Fibroblast of lung (primary cell): Measurements from ENCODE around the gene MPHOSPH6. TPM values are rescaled to one million over a fixed set of nuclear protein-coding genes. Genes with fewer than 3 reads are reported as not detected.
"Not testable (repeated sequence)": the region's sequence is repeated elsewhere in the genome, so short reads cannot be mapped to it uniquely, and the experiment has no call there.

Experiments
- DNase-seq, 2 donors: peaks; one replicate each; pipeline versions ENCODE4 v3.0.0 to v3.0.0-alpha.2; 2010; ENCODE audit warnings: low read depth in 2 of 2
- H2AFZ ChIP-seq: 2 replicates; pipeline ENCODE4 v1.5.1; 2012; ENCODE audit warnings: low read length, control low read depth, inconsistent platforms
- H3K27ac ChIP-seq: 2 replicates; pipeline ENCODE4 v1.5.1; 2011; ENCODE audit warnings: low read length, control low read depth; ENCODE audit not compliant: insufficient read depth
- H3K27me3 ChIP-seq: 2 replicates; pipeline ENCODE4 v1.5.1; 2011; ENCODE audit warnings: mild to moderate bottlenecking, low read length; ENCODE audit not compliant: control insufficient read depth, insufficient read depth
- H3K36me3 ChIP-seq: 2 replicates; pipeline ENCODE4 v1.5.1; 2011; ENCODE audit warnings: low read length; ENCODE audit not compliant: control insufficient read depth, insufficient read depth
- H3K4me1 ChIP-seq: 2 replicates; pipeline ENCODE4 v1.5.1; 2011; ENCODE audit warnings: low read length; ENCODE audit not compliant: control insufficient read depth, insufficient read depth; ENCODE audit errors: extremely low read depth
- H3K4me2 ChIP-seq: 2 replicates; pipeline ENCODE4 v1.5.1; 2011; ENCODE audit warnings: low read length, control low read depth; ENCODE audit not compliant: insufficient read depth; ENCODE audit errors: extremely low read depth
- H3K4me3 ChIP-seq, 4 experiments: fragments of 200-600 bp in 1 of 4; sonication (generic) in 1 of 4; replicated peaks in 1 of 4; 2 replicates each; pipeline ENCODE4 v1.5.1; 2011 to 2016; ENCODE audit warnings: low read length in 4 of 4, low read depth in 3 of 4, mild to moderate bottlenecking in 3 of 4, control low read depth in 2 of 4, inconsistent platforms in 1 of 4, mixed read lengths in 1 of 4; ENCODE audit not compliant: insufficient read depth in 1 of 4; ENCODE audit errors: control extremely low read depth in 1 of 4
- H3K79me2 ChIP-seq: 2 replicates; pipeline ENCODE4 v1.5.1; 2012; ENCODE audit warnings: mild to moderate bottlenecking, low read length, inconsistent platforms; ENCODE audit not compliant: control insufficient read depth, insufficient read depth
- H3K9ac ChIP-seq: 2 replicates; pipeline ENCODE4 v1.5.1; 2011; ENCODE audit warnings: mild to moderate bottlenecking, low read length, control low read depth; ENCODE audit not compliant: insufficient read depth
- H3K9me3 ChIP-seq: 2 replicates; pipeline ENCODE4 v1.5.1; 2012; ENCODE audit warnings: low read depth, low read length; ENCODE audit not compliant: control insufficient read depth, insufficient read depth
- H4K20me1 ChIP-seq: 2 replicates; pipeline ENCODE4 v1.5.1; 2011; ENCODE audit warnings: low read length; ENCODE audit not compliant: control insufficient read depth, insufficient read depth; ENCODE audit errors: extremely low read depth
- CTCF ChIP-seq, 2 donors: IDR thresholded peaks in 1 of 2; conservative IDR thresholded peaks in 1 of 2; 1 replicate in 1 of 2; 2 replicates in 1 of 2; pipeline ENCODE4 v1.5.1; 2011 to 2012; ENCODE audit warnings: low read length in 2 of 2, control low read depth in 1 of 2, inconsistent platforms in 1 of 2, low read depth in 1 of 2, mild to moderate bottlenecking in 1 of 2
- EZH2 ChIP-seq: IDR thresholded peaks from 2 replicates; pipeline ENCODE4 v1.5.1; 2012; ENCODE audit warnings: low read length, control low read depth, mild to moderate bottlenecking; ENCODE audit errors: missing control alignments
- polyA plus RNA-seq, 2 donors: library from polyadenylated mRNA; depleted of rRNA in 1 of 2; stranded (reverse) in 1 of 2; unstranded in 1 of 2; fragments of >200 nt; gene quantifications; 2 replicates each; pipeline ENCODE4 v1.2.1, GENCODE V29; 2011 to 2012; ENCODE audit warnings: missing spikeins in 1 of 2
- total RNA-seq: library from RNA; depleted of rRNA; stranded (reverse); fragments of >200 nt; gene quantifications from 2 replicates; pipeline ENCODE4 v1.2.1, GENCODE V29; 2014

MPHOSPH6 gene
- total and polyA plus RNA-seq, 2 donors (not counting 1 experiment from before 2014, with no cell fraction given), result 30.4 to 36.5 TPM

- no peak overlapping the region for H3K4me2 ChIP-seq
- H3K4me3 ChIP-seq, result no peak overlapping the region
- H3K4me1 ChIP-seq, result no peaks in the 10 kb centered on the region
- no peak for TF ChIP-seq CTCF (conservative IDR thresholded peaks at IDR 0.05 in 1 of 2, IDR thresholded peaks at IDR 0.05 in 1 of 2; ENCODE audit: low read depth in 1 of 2, low read length in 2 of 2)
- TF ChIP-seq EZH2, result no peak
- no peak overlapping the region for H3K27ac ChIP-seq
- H3K9me3 ChIP-seq, result no peaks in the 10 kb centered on the region
- no peaks in the 10 kb centered on the region for H4K20me1 ChIP-seq
- H3K9ac ChIP-seq, result no peak overlapping the region
- DNase-seq, result no peak
- H2AFZ ChIP-seq, result no peak overlapping the region
- peaks cover 5% of the 10 kb centered on the region for H3K36me3 ChIP-seq
- no peaks in the 10 kb centered on the region for H3K27me3 ChIP-seq
- H3K79me2 ChIP-seq, result no peaks in the 10 kb centered on the region
Measured at GRCh38 chr16:82146556-82146955, 23.5 kb downstream of the MPHOSPH6 start.

GRCh38 chr16:82139286-82139571 lies 30.8 kb downstream of the MPHOSPH6 start:
- not testable (repeated sequence) for H4K20me1 ChIP-seq, H3K4me1 ChIP-seq, H2AFZ ChIP-seq, H3K27me3 ChIP-seq, H3K4me3 ChIP-seq, H3K4me2 ChIP-seq, H3K9ac ChIP-seq, DNase-seq, H3K9me3 ChIP-seq, H3K79me2 ChIP-seq, H3K36me3 ChIP-seq, H3K27ac ChIP-seq

GRCh38 chr16:82138478-82139285 lies 31.3 kb downstream of the MPHOSPH6 start:
- Histone ChIP-seq H4K20me1 (no peaks in the 10 kb centered on the region), H3K4me1 (no peaks in the 10 kb centered on the region), H3K79me2 (no peaks in the 10 kb centered on the region), H2AFZ (no peak overlapping the region), H3K4me2 (no peak overlapping the region), H3K4me3 (no peak overlapping the region), H3K9ac (no peak overlapping the region), H3K27me3 (no peaks in the 10 kb centered on the region), H3K27ac (no peak overlapping the region), H3K9me3 (no peaks in the 10 kb centered on the region), H3K36me3 (no peaks in the 10 kb centered on the region)
- no peak for TF ChIP-seq EZH2
- TF ChIP-seq CTCF (conservative IDR thresholded peaks at IDR 0.05 in 1 of 2, IDR thresholded peaks at IDR 0.05 in 1 of 2; ENCODE audit: low read depth in 1 of 2, low read length in 2 of 2), result no peak
- no peak for DNase-seq
